Endothelial cell of umbilical vein (primary cell): ENCODE results near the gene SMC6.

Experiments used
- CTCF ChIP-seq, 2 donors: IDR thresholded peaks; 1 replicate in 1 of 2; 2 replicates in 1 of 2; pipeline ENCODE4 v1.5.1; 2011; ENCODE audit warnings: low read length in 2 of 2, mild to moderate bottlenecking in 2 of 2, moderate library complexity in 2 of 2, control low read depth in 1 of 2, inconsistent platforms in 1 of 2, low read depth in 1 of 2; ENCODE audit not compliant: insufficient read depth in 1 of 2; ENCODE audit errors: extremely low read depth in 1 of 2
- EZH2 ChIP-seq: IDR thresholded peaks from 2 replicates; pipeline ENCODE4 v1.6.1; 2012; ENCODE audit warnings: borderline replicate concordance, low read depth, mild to moderate bottlenecking, moderate library complexity, low read length, inconsistent platforms; ENCODE audit not compliant: severe bottlenecking
- FOS ChIP-seq: IDR thresholded peaks from 2 replicates; pipeline ENCODE4 v1.6.1; 2011; ENCODE audit warnings: mild to moderate bottlenecking, low read length, moderate library complexity, borderline replicate concordance; ENCODE audit not compliant: insufficient read depth
- GATA2 ChIP-seq: IDR thresholded peaks from 2 replicates; pipeline ENCODE4 v1.7.0; 2011; ENCODE audit warnings: low read depth, mild to moderate bottlenecking, moderate library complexity, mixed read lengths, low read length; ENCODE audit not compliant: insufficient read length, insufficient read depth
- JUN ChIP-seq: IDR thresholded peaks from 2 replicates; pipeline ENCODE4 v1.6.1; 2011; ENCODE audit warnings: borderline replicate concordance, low read depth; ENCODE audit not compliant: insufficient read length, insufficient read depth
- MAX ChIP-seq: IDR thresholded peaks from 2 replicates; pipeline ENCODE4 v1.6.1; 2011; ENCODE audit not compliant: insufficient read depth, insufficient read length
- MYC ChIP-seq: IDR thresholded peaks from one replicate; pipeline ENCODE4 v1.6.1; 2011; ENCODE audit warnings: mild to moderate bottlenecking, low read depth, low read length
- POLR2A ChIP-seq: IDR thresholded peaks from 2 replicates; pipeline ENCODE4 v1.6.1; 2012; ENCODE audit warnings: low read depth, mild to moderate bottlenecking, control low read depth, low read length
- POLR2AphosphoS5 ChIP-seq: IDR thresholded peaks from 2 replicates; pipeline ENCODE4 v1.6.1; 2012; ENCODE audit warnings: low read depth, mild to moderate bottlenecking, control low read depth, low read length, moderate library complexity; ENCODE audit not compliant: insufficient read depth

- TF ChIP-seq POLR2A: no peak
- no peak for TF ChIP-seq CTCF (IDR thresholded peaks at IDR 0.05; ENCODE audit: extremely low read depth in 1 of 2, insufficient read depth in 1 of 2, low read depth in 1 of 2, low read length in 2 of 2)
- no peak for TF ChIP-seq EZH2
- TF ChIP-seq MAX: no peak
- no peak for TF ChIP-seq POLR2AphosphoS5
- no peak for TF ChIP-seq JUN
- TF ChIP-seq GATA2: no peak
- TF ChIP-seq MYC: no peak
- no peak for TF ChIP-seq FOS
These were observed 11.8 kb upstream of the SMC6 start for GRCh38 chr2:17765398-17765797.
